GM12878 (cell line): ENCODE measurements around the gene IFNA17. TPM values are rescaled to one million over a fixed set of nuclear protein-coding genes. Genes with fewer than 3 reads are reported as not detected.
A peak's percentile ranks its signal among the peaks of the same experiment; 100 is the strongest.

Experiments used
- ATAC-seq: fragments of 200-7000 bp; cut with Tn5 transposase; 3 replicates; pipeline ENCODE4 v1.9.1; 2020; ENCODE audit warnings: mild to moderate bottlenecking, moderate library complexity
- BruUV-seq: library from RNA; stranded (reverse); fragments of 400-500 nt; replicated peaks from 2 replicates; lab custom pipeline; 2021; lab: Mats Ljungman, UMichigan
- CTCF ChIA-PET: fragments of 300-600 bp; sonication (Branson Sonifier 250); formaldehyde crosslinking; extraction: SDS; loops from one replicate; lab custom pipeline; 2021; ENCODE audit warnings: inconsistent platforms; lab: Yijun Ruan, JAX
- POLR2A ChIA-PET: fragments of 350-600 bp; formaldehyde crosslinking; extraction: SDS; loops from one replicate; lab custom pipeline; 2021; ENCODE audit warnings: inconsistent platforms; lab: Charles Lee
- RAD21 ChIA-PET: fragments of 300-600 bp; sonication (Branson Sonifier 250); formaldehyde crosslinking; loops from one replicate; lab custom pipeline; 2023; ENCODE audit warnings: antibody characterized with exemption; ENCODE audit not compliant: unreplicated experiment; lab: Charles Lee
- SMC1A ChIA-PET: fragments of 300-600 bp; sonication (Branson Sonifier 250); formaldehyde crosslinking; loops from one replicate; lab custom pipeline; 2023; ENCODE audit not compliant: unreplicated experiment, uncharacterized antibody; lab: Charles Lee
- DNase-seq: peaks from one replicate; pipeline ENCODE4 v3.0.0-alpha.2; 2011; ENCODE audit warnings: low read depth, low spot score
- FAIRE-seq: peaks from 3 replicates; lab custom pipeline; 2011; peaks lifted over from hg19 to GRCh38; lab: Jason Lieb, UNC
- H2AFZ ChIP-seq: 2 replicates; pipeline ENCODE4 v1.6.0; 2011; ENCODE audit warnings: low read depth, low read length, control low read depth; ENCODE audit not compliant: control insufficient read depth
- H3K27ac ChIP-seq: 2 replicates; pipeline ENCODE4 v1.5.1; 2011; ENCODE audit warnings: control low read depth; ENCODE audit not compliant: control insufficient read depth, insufficient read depth
- H3K27me3 ChIP-seq, 2 experiments: replicated peaks in 1 of 2; 2 replicates each; pipeline versions ENCODE4 v1.6.0 to v1.6.1; 2011; ENCODE audit warnings: low read length in 1 of 2; ENCODE audit not compliant: control insufficient read depth in 2 of 2, insufficient read depth in 2 of 2
- H3K36me3 ChIP-seq, 2 experiments: 2 replicates each; pipeline ENCODE4 v1.5.1; 2011; ENCODE audit warnings: low read length in 1 of 2; ENCODE audit not compliant: control insufficient read depth in 2 of 2, insufficient read depth in 2 of 2
- H3K4me1 ChIP-seq: 2 replicates; pipeline ENCODE4 v1.6.1; 2011; ENCODE audit warnings: mild to moderate bottlenecking, low read length, moderate library complexity, mixed read lengths; ENCODE audit not compliant: control insufficient read depth, insufficient read depth
- H3K4me2 ChIP-seq: 2 replicates; pipeline ENCODE4 v1.6.0; 2011; ENCODE audit warnings: control low read depth; ENCODE audit not compliant: control insufficient read depth, insufficient read depth
- H3K4me3 ChIP-seq: fragments of 200-600 bp; sonication (generic); 2 replicates; pipeline ENCODE4 v1.5.1; 2016
- H3K79me2 ChIP-seq: 2 replicates; pipeline ENCODE4 v1.6.0; 2011; ENCODE audit warnings: low read length; ENCODE audit not compliant: control insufficient read depth, insufficient read depth
- H3K9ac ChIP-seq: 2 replicates; pipeline ENCODE4 v1.8.0; 2011; ENCODE audit warnings: low read length, control low read depth, mixed read lengths; ENCODE audit not compliant: control insufficient read depth, insufficient read depth
- H3K9me3 ChIP-seq: replicated peaks from 3 replicates; pipeline ENCODE4 v1.5.1; 2011; ENCODE audit warnings: mild to moderate bottlenecking, low read length; ENCODE audit not compliant: control insufficient read depth, insufficient read depth
- H4K20me1 ChIP-seq: 2 replicates; pipeline ENCODE4 v1.6.0; 2011; ENCODE audit not compliant: control insufficient read depth, insufficient read depth
- USF1 ChIP-seq: IDR thresholded peaks from 2 replicates; pipeline ENCODE4 v1.6.1; 2011; ENCODE audit warnings: borderline replicate concordance, low read depth, mild to moderate bottlenecking, moderate library complexity, mixed read lengths, low read length; ENCODE audit not compliant: insufficient read depth; ENCODE audit errors: extremely low read length
- WGBS: methylation state at CpG from one replicate; pipeline ENCODE4 v1.1.6; 2016; ENCODE audit warnings: low lambda C conversion rate; ENCODE audit not compliant: insufficient replicate concordance, insufficient coverage; ENCODE audit errors: missing lambda C conversion rate; 5-methylcytosine and 5-hydroxymethylcytosine counted together
- in situ Hi-C: fragments of 300-500 bp; cut with MboI; formaldehyde crosslinking; loops from 9 replicates; pipeline ENCODE4 v1.14.3; 2018; ENCODE audit warnings: mixed read lengths
- intact Hi-C: fragments of 100-400 bp; cut with micrococcal nuclease; formaldehyde crosslinking; loops from one replicate; pipeline ENCODE4 v1.14.2; 2022; ENCODE audit not compliant: unreplicated experiment
- polyA plus RNA-seq, 11 experiments: library from polyadenylated mRNA; depleted of rRNA in 4 of 11; unstranded in 6 of 11; stranded (reverse) in 5 of 11; fragments of >200 nt; fragmentation: Nextera tagmentation in 4 of 11; fragmentation: Illumina TruSeq in 1 of 11; extraction: Ambion mirVana in 4 of 11; extraction: Trizol in 1 of 11; gene quantifications; 1 replicate in 1 of 11; 2 replicates in 10 of 11; pipeline versions ENCODE4 v1.2.1 to v1.2.3, GENCODE V29; 2011 to 2016; ENCODE audit warnings: inconsistent platforms in 2 of 11, missing spikeins in 2 of 11, low read depth in 1 of 11
- total RNA-seq, 4 experiments: library from RNA; depleted of rRNA in 3 of 4; stranded (reverse); fragments of >200 nt in 3 of 4; fragmentation: Illumina TruSeq in 1 of 4; extraction: Trizol in 1 of 4; gene quantifications; 2 replicates each; pipeline versions ENCODE4 v1.2.1 to v1.2.3, GENCODE V29; 2013 to 2021
- TF ChIP-seq, protein P1 (sequence below): fragments of 450-650 bp; IDR thresholded peaks from 2 replicates; pipeline ENCODE4 v1.6.1; 2018; ENCODE audit warnings: mild to moderate bottlenecking, low read depth, moderate library complexity; ENCODE audit not compliant: partially characterized antibody
- TF ChIP-seq, protein P2 (sequence below): fragments of 150-350 bp; IDR thresholded peaks from 2 replicates; pipeline ENCODE4 v1.6.1; 2016; ENCODE audit warnings: low read depth, low read length
- TF ChIP-seq, protein P3 (sequence below): fragments of 450-650 bp; IDR thresholded peaks from 2 replicates; pipeline ENCODE4 v1.6.1; 2017; ENCODE audit warnings: low read depth, mild to moderate bottlenecking, moderate library complexity

Gene IFNA17
- total and polyA plus RNA-seq, 10 of the 15 experiments (the other 5 are each of a cell fraction or from before 2014, with no cell fraction given): not detected

GRCh38 chr9:21255538-21256212, 27.7 kb upstream of the IFNA17 start:
- RAD21 ChIA-PET: interaction anchor here (1.0 to 1.3 kb wide), 3 partner anchors 9 to 157 kb away, joined by 3 to 4 read pairs (median 3); no protein-coding TSS in a partner anchor
- SMC1A ChIA-PET: interaction anchor here (0.9 to 5.5 kb wide), 2 partner anchors 10 to 189 kb away, joined by 7 to 30 read pairs; no protein-coding TSS in a partner anchor
- Histone ChIP-seq H3K9ac (no peak overlapping the region), H3K4me3 (no peak overlapping the region), H3K9me3 (no peaks in the 10 kb centered on the region), H2AFZ (no peak overlapping the region), H3K4me1 (no peaks in the 10 kb centered on the region), H3K27ac (no peak overlapping the region), H3K4me2 (no peak overlapping the region; the same call in 1 of the 2 replicates), H3K27me3 (no peaks in the 10 kb centered on the region; a peak in 2 of 4 replicates)
- no peak for DNase-seq
- CTCF ChIA-PET: interaction anchor here (0.6 to 1.8 kb wide), 6 partner anchors 9 to 71 kb away, joined by 3 to 5 read pairs (median 4); no protein-coding TSS in a partner anchor
- no TSS peak for BruUV-seq
- WGBS: 38% methylated on average over 5 of the region's 5 CpGs
- TF ChIP-seq, protein P1, sequence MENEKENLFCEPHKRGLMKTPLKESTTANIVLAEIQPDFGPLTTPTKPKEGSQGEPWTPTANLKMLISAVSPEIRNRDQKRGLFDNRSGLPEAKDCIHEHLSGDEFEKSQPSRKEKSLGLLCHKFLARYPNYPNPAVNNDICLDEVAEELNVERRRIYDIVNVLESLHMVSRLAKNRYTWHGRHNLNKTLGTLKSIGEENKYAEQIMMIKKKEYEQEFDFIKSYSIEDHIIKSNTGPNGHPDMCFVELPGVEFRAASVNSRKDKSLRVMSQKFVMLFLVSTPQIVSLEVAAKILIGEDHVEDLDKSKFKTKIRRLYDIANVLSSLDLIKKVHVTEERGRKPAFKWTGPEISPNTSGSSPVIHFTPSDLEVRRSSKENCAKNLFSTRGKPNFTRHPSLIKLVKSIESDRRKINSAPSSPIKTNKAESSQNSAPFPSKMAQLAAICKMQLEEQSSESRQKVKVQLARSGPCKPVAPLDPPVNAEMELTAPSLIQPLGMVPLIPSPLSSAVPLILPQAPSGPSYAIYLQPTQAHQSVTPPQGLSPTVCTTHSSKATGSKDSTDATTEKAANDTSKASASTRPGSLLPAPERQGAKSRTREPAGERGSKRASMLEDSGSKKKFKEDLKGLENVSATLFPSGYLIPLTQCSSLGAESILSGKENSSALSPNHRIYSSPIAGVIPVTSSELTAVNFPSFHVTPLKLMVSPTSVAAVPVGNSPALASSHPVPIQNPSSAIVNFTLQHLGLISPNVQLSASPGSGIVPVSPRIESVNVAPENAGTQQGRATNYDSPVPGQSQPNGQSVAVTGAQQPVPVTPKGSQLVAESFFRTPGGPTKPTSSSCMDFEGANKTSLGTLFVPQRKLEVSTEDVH: no peak
- TF ChIP-seq, protein P2, sequence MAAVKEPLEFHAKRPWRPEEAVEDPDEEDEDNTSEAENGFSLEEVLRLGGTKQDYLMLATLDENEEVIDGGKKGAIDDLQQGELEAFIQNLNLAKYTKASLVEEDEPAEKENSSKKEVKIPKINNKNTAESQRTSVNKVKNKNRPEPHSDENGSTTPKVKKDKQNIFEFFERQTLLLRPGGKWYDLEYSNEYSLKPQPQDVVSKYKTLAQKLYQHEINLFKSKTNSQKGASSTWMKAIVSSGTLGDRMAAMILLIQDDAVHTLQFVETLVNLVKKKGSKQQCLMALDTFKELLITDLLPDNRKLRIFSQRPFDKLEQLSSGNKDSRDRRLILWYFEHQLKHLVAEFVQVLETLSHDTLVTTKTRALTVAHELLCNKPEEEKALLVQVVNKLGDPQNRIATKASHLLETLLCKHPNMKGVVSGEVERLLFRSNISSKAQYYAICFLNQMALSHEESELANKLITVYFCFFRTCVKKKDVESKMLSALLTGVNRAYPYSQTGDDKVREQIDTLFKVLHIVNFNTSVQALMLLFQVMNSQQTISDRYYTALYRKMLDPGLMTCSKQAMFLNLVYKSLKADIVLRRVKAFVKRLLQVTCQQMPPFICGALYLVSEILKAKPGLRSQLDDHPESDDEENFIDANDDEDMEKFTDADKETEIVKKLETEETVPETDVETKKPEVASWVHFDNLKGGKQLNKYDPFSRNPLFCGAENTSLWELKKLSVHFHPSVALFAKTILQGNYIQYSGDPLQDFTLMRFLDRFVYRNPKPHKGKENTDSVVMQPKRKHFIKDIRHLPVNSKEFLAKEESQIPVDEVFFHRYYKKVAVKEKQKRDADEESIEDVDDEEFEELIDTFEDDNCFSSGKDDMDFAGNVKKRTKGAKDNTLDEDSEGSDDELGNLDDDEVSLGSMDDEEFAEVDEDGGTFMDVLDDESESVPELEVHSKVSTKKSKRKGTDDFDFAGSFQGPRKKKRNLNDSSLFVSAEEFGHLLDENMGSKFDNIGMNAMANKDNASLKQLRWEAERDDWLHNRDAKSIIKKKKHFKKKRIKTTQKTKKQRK: no peak
- TF ChIP-seq USF1: no peak
- TF ChIP-seq, protein P3, sequence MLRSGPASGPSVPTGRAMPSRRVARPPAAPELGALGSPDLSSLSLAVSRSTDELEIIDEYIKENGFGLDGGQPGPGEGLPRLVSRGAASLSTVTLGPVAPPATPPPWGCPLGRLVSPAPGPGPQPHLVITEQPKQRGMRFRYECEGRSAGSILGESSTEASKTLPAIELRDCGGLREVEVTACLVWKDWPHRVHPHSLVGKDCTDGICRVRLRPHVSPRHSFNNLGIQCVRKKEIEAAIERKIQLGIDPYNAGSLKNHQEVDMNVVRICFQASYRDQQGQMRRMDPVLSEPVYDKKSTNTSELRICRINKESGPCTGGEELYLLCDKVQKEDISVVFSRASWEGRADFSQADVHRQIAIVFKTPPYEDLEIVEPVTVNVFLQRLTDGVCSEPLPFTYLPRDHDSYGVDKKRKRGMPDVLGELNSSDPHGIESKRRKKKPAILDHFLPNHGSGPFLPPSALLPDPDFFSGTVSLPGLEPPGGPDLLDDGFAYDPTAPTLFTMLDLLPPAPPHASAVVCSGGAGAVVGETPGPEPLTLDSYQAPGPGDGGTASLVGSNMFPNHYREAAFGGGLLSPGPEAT: 0 out of 2 replicates have a peak, but pooled peaks have one; percentile 24
- TF ChIP-seq, all 136 proteins: peak for 1
- Histone ChIP-seq H3K36me3 (no peaks in the 10 kb centered on the region), H3K79me2 (no peaks in the 10 kb centered on the region), H4K20me1 (no peaks in the 10 kb centered on the region; the same call in 1 of the 2 replicates)
- ATAC-seq (peak; percentile 50), FAIRE-seq (no peak)
- intact Hi-C loops (no loop called here), in situ Hi-C loops (no loop called here)
- POLR2A ChIA-PET: interaction anchor here (0.5 kb wide), 1 partner anchor 192 kb away, joined by 5 read pairs; no protein-coding TSS in a partner anchor
